ENCODE data around the gene SLC25A22. TPM values are rescaled to one million over a fixed set of nuclear protein-coding genes. Genes with fewer than 3 reads are reported as not detected.

SLC25A22 gene
- total and polyA plus RNA-seq, 9 of the 15 experiments (the other 6 are each of a cell fraction or from before 2014, with no cell fraction given), result 0.41 to 55.4 (median 11.4) TPM

GRCh38 chr11:797296-798092, 587 bp downstream of the SLC25A22 start (continued):
- TF ChIP-seq SP2 (IDR thresholded peaks at IDR 0.05; ENCODE audit: extremely low read depth, low read depth, low read length, poor library complexity, severe bottlenecking) (no peak), ZNF561 (CRISPR knock-in tag; conservative IDR thresholded peaks at IDR 0.05) (no peak), SREBF1 (IDR thresholded peaks at IDR 0.05; ENCODE audit: borderline replicate concordance, low read depth, low read length) (no peak), MAZ (CRISPR knock-in tag; conservative IDR thresholded peaks at IDR 0.05 in 1 of 2, IDR thresholded peaks at IDR 0.05 in 1 of 2) (peak; percentile 8 to 32; a peak in 1 of 4 replicates), POLR2AphosphoS5 (IDR thresholded peaks at IDR 0.05; ENCODE audit: control insufficient read depth, insufficient read depth, low read depth, low read length) (no peak), HDAC6 (IDR thresholded peaks at IDR 0.05; ENCODE audit: low read depth, low read length) (no peak), ZNF780A (CRISPR knock-in tag; IDR thresholded peaks at IDR 0.05) (no peak), ZZZ3 (IDR thresholded peaks at IDR 0.05) (no peak), PCBP1 (IDR thresholded peaks at IDR 0.05; ENCODE audit: low read depth, low read length, poor library complexity, severe bottlenecking) (peak; percentile 20), BDP1 (IDR thresholded peaks at IDR 0.05; ENCODE audit: insufficient read depth, insufficient read length) (no peak), NR3C1 (CRISPR knock-in tag; IDR thresholded peaks at IDR 0.05) (no peak), ZBTB9 (CRISPR knock-in tag; IDR thresholded peaks at IDR 0.05) (peak; percentile 68; the same call in 1 of the 2 replicates)
- TF ChIP-seq, protein P1, sequence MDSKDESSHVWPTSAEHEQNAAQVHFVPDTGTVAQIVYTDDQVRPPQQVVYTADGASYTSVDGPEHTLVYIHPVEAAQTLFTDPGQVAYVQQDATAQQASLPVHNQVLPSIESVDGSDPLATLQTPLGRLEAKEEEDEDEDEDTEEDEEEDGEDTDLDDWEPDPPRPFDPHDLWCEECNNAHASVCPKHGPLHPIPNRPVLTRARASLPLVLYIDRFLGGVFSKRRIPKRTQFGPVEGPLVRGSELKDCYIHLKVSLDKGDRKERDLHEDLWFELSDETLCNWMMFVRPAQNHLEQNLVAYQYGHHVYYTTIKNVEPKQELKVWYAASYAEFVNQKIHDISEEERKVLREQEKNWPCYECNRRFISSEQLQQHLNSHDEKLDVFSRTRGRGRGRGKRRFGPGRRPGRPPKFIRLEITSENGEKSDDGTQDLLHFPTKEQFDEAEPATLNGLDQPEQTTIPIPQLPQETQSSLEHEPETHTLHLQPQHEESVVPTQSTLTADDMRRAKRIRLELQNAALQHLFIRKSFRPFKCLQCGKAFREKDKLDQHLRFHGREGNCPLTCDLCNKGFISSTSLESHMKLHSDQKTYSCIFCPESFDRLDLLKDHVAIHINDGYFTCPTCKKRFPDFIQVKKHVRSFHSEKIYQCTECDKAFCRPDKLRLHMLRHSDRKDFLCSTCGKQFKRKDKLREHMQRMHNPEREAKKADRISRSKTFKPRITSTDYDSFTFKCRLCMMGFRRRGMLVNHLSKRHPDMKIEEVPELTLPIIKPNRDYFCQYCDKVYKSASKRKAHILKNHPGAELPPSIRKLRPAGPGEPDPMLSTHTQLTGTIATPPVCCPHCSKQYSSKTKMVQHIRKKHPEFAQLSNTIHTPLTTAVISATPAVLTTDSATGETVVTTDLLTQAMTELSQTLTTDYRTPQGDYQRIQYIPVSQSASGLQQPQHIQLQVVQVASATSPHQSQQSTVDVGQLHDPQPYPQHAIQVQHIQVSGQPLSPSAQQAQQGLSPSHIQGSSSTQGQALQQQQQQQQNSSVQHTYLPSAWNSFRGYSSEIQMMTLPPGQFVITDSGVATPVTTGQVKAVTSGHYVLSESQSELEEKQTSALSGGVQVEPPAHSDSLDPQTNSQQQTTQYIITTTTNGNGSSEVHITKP (IDR thresholded peaks at IDR 0.05; ENCODE audit: partially characterized antibody), result no peak

Data from K562 (cell line).